Thoracic aorta (tissue), 2 donors: ENCODE results near the gene ZNF592. TPM values are rescaled to one million over a fixed set of nuclear protein-coding genes. Genes with fewer than 3 reads are reported as not detected.
A peak's percentile ranks its signal among the peaks of the same experiment; 100 is the strongest.
"Not testable (repeated sequence)": the region's sequence is repeated elsewhere in the genome, so short reads cannot be mapped to it uniquely, and the experiment has no call there.

Source experiments
- ATAC-seq: fragments of 150-250 bp; one replicate; pipeline ENCODE4 v1.8.0; 2017; ENCODE audit warnings: low read depth; ENCODE audit not compliant: insufficient number of reproducible peaks, low FRiP score
- DNase-seq: peaks from one replicate; pipeline ENCODE4 v3.0.0-alpha.2; 2020; ENCODE audit warnings: low spot score
- H3K27ac ChIP-seq, 2 donors: fragments of 200-600 bp; sonication (generic); 1 replicate in 1 of 2; 2 replicates in 1 of 2; pipeline ENCODE4 v1.5.1; 2016; ENCODE audit warnings: mild to moderate bottlenecking in 2 of 2, moderate library complexity in 2 of 2
- H3K27me3 ChIP-seq: fragments of 200-600 bp; sonication (generic); replicated peaks from 2 replicates; pipeline ENCODE4 v1.6.0; 2016; ENCODE audit warnings: mild to moderate bottlenecking; ENCODE audit not compliant: insufficient read depth
- H3K36me3 ChIP-seq: fragments of 200-600 bp; sonication (generic); one replicate; pipeline ENCODE4 v1.5.1; 2016
- H3K4me1 ChIP-seq, 2 donors: fragments of 200-600 bp; sonication (generic); 1 replicate in 1 of 2; 2 replicates in 1 of 2; pipeline versions ENCODE4 v1.5.1 to v1.6.0; 2016; ENCODE audit warnings: low read depth in 2 of 2, mild to moderate bottlenecking in 1 of 2; ENCODE audit not compliant: control insufficient read depth in 1 of 2
- H3K4me3 ChIP-seq: fragments of 200-600 bp; sonication (generic); 2 replicates; pipeline ENCODE4 v1.5.1; 2016; ENCODE audit warnings: mild to moderate bottlenecking
- H3K9me3 ChIP-seq: fragments of 200-600 bp; sonication (generic); 2 replicates; pipeline ENCODE4 v1.5.1; 2016
- total RNA-seq, 2 donors: library from RNA; depleted of rRNA; stranded (reverse); fragments of >200 nt; gene quantifications; one replicate each; pipeline versions ENCODE4 v1.1.0 to v1.2.3, GENCODE V29; 2016
- TF ChIP-seq, protein P1 (sequence below): fragments of 200-600 bp; sonication (generic); IDR thresholded peaks from one replicate; pipeline ENCODE4 v1.5.1; 2019; ENCODE audit warnings: antibody characterized with exemption

ZNF592 gene
- total RNA-seq, 2 donors from 2014 or later = 24.4 to 26.7 TPM

DNA sequence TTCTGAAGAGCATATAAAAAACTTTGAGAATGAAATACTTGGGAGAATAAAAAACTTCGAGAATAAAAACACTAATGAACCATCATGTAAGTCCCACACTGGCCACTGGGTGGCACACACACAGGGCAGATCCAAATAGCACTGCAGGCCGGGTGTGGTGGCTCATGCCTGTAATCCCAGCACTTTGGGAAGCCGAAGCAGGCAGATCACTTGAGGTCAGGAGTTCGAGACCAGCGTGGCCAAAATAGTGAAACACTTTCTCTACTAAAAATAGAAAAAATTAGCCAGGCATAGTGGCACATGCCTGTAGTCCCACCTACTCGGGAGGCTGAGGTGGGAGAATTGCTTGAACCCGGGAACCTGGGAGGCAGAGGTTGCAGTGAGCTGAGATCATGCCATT is 97.2 kb downstream of the ZNF592 start:
- DNase-seq, H3K9me3 ChIP-seq, H3K4me3 ChIP-seq, ATAC-seq, H3K27me3 ChIP-seq, H3K36me3 ChIP-seq: not testable (repeated sequence)
- Histone ChIP-seq H3K27ac (peak overlapping the region; percentile 79 to 99), H3K4me1 (peaks cover 17 to 45% of the 10 kb centered on the region in 2 donors)
- TF ChIP-seq, protein P1, sequence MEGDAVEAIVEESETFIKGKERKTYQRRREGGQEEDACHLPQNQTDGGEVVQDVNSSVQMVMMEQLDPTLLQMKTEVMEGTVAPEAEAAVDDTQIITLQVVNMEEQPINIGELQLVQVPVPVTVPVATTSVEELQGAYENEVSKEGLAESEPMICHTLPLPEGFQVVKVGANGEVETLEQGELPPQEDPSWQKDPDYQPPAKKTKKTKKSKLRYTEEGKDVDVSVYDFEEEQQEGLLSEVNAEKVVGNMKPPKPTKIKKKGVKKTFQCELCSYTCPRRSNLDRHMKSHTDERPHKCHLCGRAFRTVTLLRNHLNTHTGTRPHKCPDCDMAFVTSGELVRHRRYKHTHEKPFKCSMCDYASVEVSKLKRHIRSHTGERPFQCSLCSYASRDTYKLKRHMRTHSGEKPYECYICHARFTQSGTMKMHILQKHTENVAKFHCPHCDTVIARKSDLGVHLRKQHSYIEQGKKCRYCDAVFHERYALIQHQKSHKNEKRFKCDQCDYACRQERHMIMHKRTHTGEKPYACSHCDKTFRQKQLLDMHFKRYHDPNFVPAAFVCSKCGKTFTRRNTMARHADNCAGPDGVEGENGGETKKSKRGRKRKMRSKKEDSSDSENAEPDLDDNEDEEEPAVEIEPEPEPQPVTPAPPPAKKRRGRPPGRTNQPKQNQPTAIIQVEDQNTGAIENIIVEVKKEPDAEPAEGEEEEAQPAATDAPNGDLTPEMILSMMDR = peak; percentile 69

DNA sequence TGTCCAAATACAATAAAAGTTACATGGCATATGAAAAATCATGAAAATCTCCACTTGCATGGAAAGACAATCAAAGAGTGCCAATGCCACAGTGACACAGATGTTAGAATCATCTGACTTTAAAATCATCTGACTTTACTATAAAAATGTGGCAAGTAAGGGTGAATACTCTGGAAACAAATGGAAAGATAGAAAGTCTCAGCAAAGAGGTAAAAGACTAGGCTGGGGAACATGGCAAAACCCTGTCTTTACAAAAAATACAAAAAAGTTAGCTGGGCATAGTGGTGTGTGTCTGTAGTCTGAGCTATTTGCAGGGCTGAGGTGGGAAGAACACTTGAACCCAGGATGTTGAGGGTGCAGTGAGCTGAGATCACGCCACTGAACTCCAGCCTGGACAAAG is 97.9 kb downstream of the ZNF592 start:
- H3K27ac ChIP-seq = peak overlapping the region in 1 of 2 donors; percentile 99
- no peaks in the 10 kb centered on the region for H3K9me3 ChIP-seq
- DNase-seq = no peak
- TF ChIP-seq, protein P1 = no peak
- H3K27me3 ChIP-seq = no peaks in the 10 kb centered on the region
- no peak for ATAC-seq
- H3K4me1 ChIP-seq = peaks cover 13 to 39% of the 10 kb centered on the region in 2 donors
- H3K4me3 ChIP-seq = no peak overlapping the region
- H3K36me3 ChIP-seq = no peaks in the 10 kb centered on the region

DNA sequence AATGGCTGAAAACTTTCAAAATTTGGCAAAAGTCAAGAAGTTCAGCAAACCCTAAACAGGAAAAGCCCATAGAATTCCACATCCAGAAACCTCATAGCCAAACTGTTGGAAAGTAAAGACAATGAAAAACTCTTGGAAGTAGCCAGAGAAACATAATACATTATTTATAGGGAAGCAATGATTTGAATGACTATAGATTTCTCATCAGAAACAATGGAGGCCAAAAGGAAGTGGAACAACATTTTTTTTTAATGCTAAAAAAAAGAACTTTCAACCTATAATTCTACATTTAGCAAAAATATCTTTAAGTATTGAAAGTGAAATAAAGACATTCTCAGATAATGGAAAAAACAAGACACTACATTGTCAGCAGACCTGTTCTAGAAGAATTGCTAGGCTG is 99.0 kb downstream of the ZNF592 start:
- no peak overlapping the region for H3K4me3 ChIP-seq
- ATAC-seq (no peak), DNase-seq (no peak)
- H3K4me1 ChIP-seq = peaks cover 10 to 28% of the 10 kb centered on the region in 2 donors
- H3K27me3 ChIP-seq = no peaks in the 10 kb centered on the region
- no peaks in the 10 kb centered on the region for H3K36me3 ChIP-seq
- TF ChIP-seq, protein P1 = no peak
- no peaks in the 10 kb centered on the region for H3K9me3 ChIP-seq
- no peak overlapping the region for H3K27ac ChIP-seq

DNA sequence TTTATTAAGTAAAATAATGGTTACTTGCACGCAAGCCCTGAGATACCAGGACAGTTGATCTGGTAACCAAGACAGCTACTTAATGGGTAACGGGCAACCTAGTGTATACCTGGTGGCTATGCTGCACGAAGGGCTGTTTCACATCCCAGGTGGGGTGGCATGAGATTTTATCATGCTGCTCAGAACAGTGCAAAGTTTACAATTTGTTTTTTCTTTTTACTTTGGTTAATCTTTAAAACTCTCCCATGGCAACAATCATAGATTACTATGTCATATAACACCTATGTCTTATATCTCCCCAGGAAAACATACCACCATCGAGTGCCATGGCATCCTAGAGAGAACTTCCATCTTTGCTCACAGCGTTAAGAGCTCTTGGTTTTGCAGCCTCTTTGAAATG is 103.8 kb downstream of the ZNF592 start:
- Histone ChIP-seq H3K4me3 (no peak overlapping the region), H3K27me3 (no peaks in the 10 kb centered on the region), H3K36me3 (peaks cover 16% of the 10 kb centered on the region), H3K4me1 (peaks cover 0 to 3% of the 10 kb centered on the region in 2 donors), H3K27ac (no peak overlapping the region), H3K9me3 (no peaks in the 10 kb centered on the region)
- TF ChIP-seq, protein P1 = no peak
- DNase-seq = no peak
- ATAC-seq = no peak

DNA sequence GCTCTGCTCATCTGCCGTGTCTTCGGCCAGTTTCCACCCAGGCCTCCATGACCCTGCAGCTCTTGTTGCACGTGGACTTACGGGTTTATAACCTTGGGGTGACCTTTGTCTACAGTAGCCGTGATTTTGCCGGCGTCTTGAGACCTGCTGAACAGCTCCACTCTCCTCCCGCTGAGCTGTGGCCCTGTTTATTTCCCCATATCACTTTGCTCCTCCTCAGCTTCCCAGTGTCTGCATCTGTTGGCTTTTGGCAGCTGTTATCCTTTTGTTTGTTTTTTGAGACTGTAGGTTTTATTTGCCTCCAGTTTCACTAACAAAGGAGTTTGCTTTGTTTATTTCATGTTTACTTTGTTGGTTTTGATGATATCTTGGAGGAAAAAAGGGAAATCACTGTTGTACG is 106.7 kb downstream of the ZNF592 start:
- Histone ChIP-seq H3K27me3 (no peaks in the 10 kb centered on the region), H3K4me1 (peaks cover 0 to 3% of the 10 kb centered on the region in 2 donors), H3K9me3 (no peaks in the 10 kb centered on the region), H3K36me3 (peaks cover 45% of the 10 kb centered on the region), H3K27ac (no peak overlapping the region), H3K4me3 (no peak overlapping the region)
- DNase-seq (no peak), ATAC-seq (no peak)
- TF ChIP-seq, protein P1 = no peak
